HEK293T (cell line): ENCODE results near the gene STEAP4.

Experiments used
- BHLHE40 ChIP-seq: fragments of 450-650 bp; IDR thresholded peaks from 2 replicates; pipeline ENCODE4 v1.6.1; 2016; ENCODE audit warnings: mild to moderate bottlenecking, moderate library complexity, borderline replicate concordance
- CTBP1 ChIP-seq: fragments of 450-650 bp; IDR thresholded peaks from 2 replicates; pipeline ENCODE4 v1.6.1; 2016; ENCODE audit warnings: borderline replicate concordance
- ELF4 ChIP-seq: fragments of 450-650 bp; IDR thresholded peaks from 2 replicates; pipeline ENCODE4 v1.6.1; 2017; ENCODE audit warnings: antibody characterized with exemption
- FOXA1 ChIP-seq: fragments of 450-650 bp; IDR thresholded peaks from 2 replicates; pipeline ENCODE4 v1.6.1; 2016; ENCODE audit warnings: mild to moderate bottlenecking
- FOXK2 ChIP-seq: fragments of 450-650 bp; IDR thresholded peaks from 2 replicates; pipeline ENCODE4 v1.6.1; 2016; ENCODE audit warnings: mild to moderate bottlenecking
- FOXM1 ChIP-seq: fragments of 450-650 bp; IDR thresholded peaks from 2 replicates; pipeline ENCODE4 v1.6.1; 2017; ENCODE audit warnings: mild to moderate bottlenecking, borderline replicate concordance
- HDGF ChIP-seq: fragments of 450-650 bp; IDR thresholded peaks from 2 replicates; pipeline ENCODE4 v1.6.1; 2017; ENCODE audit warnings: antibody characterized with exemption, borderline replicate concordance
- L3MBTL2 ChIP-seq: fragments of 450-650 bp; conservative IDR thresholded peaks from 2 replicates; pipeline ENCODE4 v1.6.1; 2016; ENCODE audit warnings: mild to moderate bottlenecking
- SP1 ChIP-seq: fragments of 450-650 bp; IDR thresholded peaks from 2 replicates; pipeline ENCODE4 v1.6.1; 2017
- TARDBP ChIP-seq: fragments of 450-650 bp; IDR thresholded peaks from 2 replicates; pipeline ENCODE4 v1.6.1; 2016
- ZNF384 ChIP-seq: fragments of 450-650 bp; IDR thresholded peaks from 2 replicates; pipeline ENCODE4 v1.6.1; 2016
- TF ChIP-seq, protein P1 (sequence below): fragments of 450-650 bp; IDR thresholded peaks from 2 replicates; pipeline ENCODE4 v1.6.1; 2016

GRCh38 chr7:88302486-88302885 lies 4.2 kb downstream of the STEAP4 start:
- TF ChIP-seq FOXK2 (no peak), ELF4 (no peak), SP1 (no peak), HDGF (no peak), FOXA1 (no peak), FOXM1 (no peak), TARDBP (no peak), L3MBTL2 (no peak), BHLHE40 (no peak), ZNF384 (no peak), CTBP1 (no peak)
- TF ChIP-seq, protein P1, sequence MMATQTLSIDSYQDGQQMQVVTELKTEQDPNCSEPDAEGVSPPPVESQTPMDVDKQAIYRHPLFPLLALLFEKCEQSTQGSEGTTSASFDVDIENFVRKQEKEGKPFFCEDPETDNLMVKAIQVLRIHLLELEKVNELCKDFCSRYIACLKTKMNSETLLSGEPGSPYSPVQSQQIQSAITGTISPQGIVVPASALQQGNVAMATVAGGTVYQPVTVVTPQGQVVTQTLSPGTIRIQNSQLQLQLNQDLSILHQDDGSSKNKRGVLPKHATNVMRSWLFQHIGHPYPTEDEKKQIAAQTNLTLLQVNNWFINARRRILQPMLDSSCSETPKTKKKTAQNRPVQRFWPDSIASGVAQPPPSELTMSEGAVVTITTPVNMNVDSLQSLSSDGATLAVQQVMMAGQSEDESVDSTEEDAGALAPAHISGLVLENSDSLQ = no peak
